ENCODE results near the gene PDE6H. TPM values are rescaled to one million over a fixed set of nuclear protein-coding genes. Genes with fewer than 3 reads are reported as not detected.

Gene PDE6H
- total and polyA plus RNA-seq, 10 of the 15 experiments (the other 5 are each of a cell fraction or from before 2014, with no cell fraction given), result 0.16 TPM; not detected in 9

DNA sequence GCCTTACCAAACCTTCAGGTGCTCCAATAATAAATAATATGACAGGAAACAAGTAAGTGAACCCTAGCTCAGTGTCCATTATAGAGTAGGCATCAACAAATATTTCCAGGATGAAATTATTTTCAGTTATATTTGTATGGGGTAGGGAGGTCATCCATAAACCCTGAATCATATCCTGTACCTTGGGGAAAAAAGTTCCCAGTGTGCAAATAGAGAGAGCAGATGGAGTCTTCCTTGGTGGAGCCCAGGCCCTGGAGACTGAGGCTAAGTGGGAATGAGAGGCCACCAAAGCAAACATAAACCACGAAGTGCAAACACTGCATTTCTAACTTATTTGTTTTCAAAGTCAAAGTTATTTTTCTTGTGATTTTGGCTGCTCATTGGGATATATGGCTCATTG is 26.0 kb upstream of the PDE6H start (continued):
- TF ChIP-seq SMAD1 (IDR thresholded peaks at IDR 0.05; ENCODE audit: low read depth, partially characterized antibody), result no peak
- no peak for TF ChIP-seq TCF12 (IDR thresholded peaks at IDR 0.05; ENCODE audit: low read depth, low read length)
- TF ChIP-seq NR2F1 (conservative IDR thresholded peaks at IDR 0.05), result no peak
- no peak for TF ChIP-seq LARP7 (IDR thresholded peaks at IDR 0.05)
- TF ChIP-seq, protein P1, sequence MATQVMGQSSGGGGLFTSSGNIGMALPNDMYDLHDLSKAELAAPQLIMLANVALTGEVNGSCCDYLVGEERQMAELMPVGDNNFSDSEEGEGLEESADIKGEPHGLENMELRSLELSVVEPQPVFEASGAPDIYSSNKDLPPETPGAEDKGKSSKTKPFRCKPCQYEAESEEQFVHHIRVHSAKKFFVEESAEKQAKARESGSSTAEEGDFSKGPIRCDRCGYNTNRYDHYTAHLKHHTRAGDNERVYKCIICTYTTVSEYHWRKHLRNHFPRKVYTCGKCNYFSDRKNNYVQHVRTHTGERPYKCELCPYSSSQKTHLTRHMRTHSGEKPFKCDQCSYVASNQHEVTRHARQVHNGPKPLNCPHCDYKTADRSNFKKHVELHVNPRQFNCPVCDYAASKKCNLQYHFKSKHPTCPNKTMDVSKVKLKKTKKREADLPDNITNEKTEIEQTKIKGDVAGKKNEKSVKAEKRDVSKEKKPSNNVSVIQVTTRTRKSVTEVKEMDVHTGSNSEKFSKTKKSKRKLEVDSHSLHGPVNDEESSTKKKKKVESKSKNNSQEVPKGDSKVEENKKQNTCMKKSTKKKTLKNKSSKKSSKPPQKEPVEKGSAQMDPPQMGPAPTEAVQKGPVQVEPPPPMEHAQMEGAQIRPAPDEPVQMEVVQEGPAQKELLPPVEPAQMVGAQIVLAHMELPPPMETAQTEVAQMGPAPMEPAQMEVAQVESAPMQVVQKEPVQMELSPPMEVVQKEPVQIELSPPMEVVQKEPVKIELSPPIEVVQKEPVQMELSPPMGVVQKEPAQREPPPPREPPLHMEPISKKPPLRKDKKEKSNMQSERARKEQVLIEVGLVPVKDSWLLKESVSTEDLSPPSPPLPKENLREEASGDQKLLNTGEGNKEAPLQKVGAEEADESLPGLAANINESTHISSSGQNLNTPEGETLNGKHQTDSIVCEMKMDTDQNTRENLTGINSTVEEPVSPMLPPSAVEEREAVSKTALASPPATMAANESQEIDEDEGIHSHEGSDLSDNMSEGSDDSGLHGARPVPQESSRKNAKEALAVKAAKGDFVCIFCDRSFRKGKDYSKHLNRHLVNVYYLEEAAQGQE (IDR thresholded peaks at IDR 0.05; ENCODE audit: low read depth, low read length), result no peak

DNA sequence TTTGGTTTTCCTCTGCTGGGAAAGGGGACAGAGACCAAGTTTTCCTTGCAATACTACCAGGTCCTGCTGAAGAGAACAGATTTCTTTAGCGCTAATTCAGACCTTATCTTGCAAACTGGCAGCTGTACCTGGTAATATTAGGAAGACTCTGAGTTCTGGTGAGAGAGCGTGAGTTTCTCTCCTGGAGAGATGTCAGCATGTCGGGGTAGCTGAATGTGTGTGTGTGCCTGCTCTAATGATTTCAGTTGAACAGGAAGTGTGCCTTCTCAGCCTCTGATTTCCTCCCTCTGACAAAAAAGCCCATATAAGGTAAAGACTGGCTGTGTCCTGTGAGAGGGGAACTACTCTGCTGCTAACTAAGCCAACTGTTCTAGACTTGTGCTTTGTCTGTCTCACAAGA is 24.2 kb upstream of the PDE6H start:
- ChIA-PET POLR2A (interaction anchor here (0.6 to 2.7 kb wide), 9 partner anchors 9 to 178 kb away, joined by 3 to 20 read pairs (median 4); partner anchors contain the start of genes ARHGDIB, C12orf60 and WBP11), CTCF (interaction anchor here (0.6 to 2.0 kb wide), 7 partner anchors 9 to 103 kb away, joined by 3 to 6 read pairs (median 5); no protein-coding TSS in a partner anchor), SMC1A (ENCODE audit: uncharacterized antibody, unreplicated experiment) (interaction anchor here (0.6 to 3.4 kb wide), 16 partner anchors 9 to 584 kb away, joined by 3 to 33 read pairs (median 5); partner anchors contain the start of genes ARHGDIB and ERP27), RAD21 (ENCODE audit: unreplicated experiment) (interaction anchor here (0.8 to 3.0 kb wide), 5 partner anchors 9 to 711 kb away, joined by 3 to 24 read pairs (median 6); partner anchors contain the start of gene ARHGDIB)
- Histone ChIP-seq H3K4me1 (ENCODE audit: control insufficient read depth, insufficient read depth, low read length) (peaks cover 46% of the 10 kb centered on the region), H3K9ac (ENCODE audit: control insufficient read depth, insufficient read depth, low read length) (peak overlapping the region; percentile 86), H3K79me2 (ENCODE audit: control insufficient read depth, insufficient read depth, low read length) (peaks cover 72% of the 10 kb centered on the region), H3K4me3 (peak overlapping the region; percentile 57), H3K27ac (ENCODE audit: control insufficient read depth, insufficient read depth) (peak overlapping the region; percentile 100), H3K27me3 (replicated peaks in 1 of 2; ENCODE audit: control insufficient read depth in 2 of 2, insufficient read depth in 2 of 2, low read length in 1 of 2) (no peaks in the 10 kb centered on the region), H3K36me3 (ENCODE audit: control insufficient read depth in 2 of 2, insufficient read depth in 2 of 2, low read length in 1 of 2) (peaks cover 10 to 48% of the 10 kb centered on the region in 2 experiments), H2AFZ (ENCODE audit: control insufficient read depth, low read depth, low read length) (no peak overlapping the region), H3K9me3 (replicated peaks; ENCODE audit: control insufficient read depth, insufficient read depth, low read length) (no peaks in the 10 kb centered on the region), H3K4me2 (ENCODE audit: control insufficient read depth, insufficient read depth) (peak overlapping the region; percentile 85), H4K20me1 (ENCODE audit: control insufficient read depth, insufficient read depth) (no peaks in the 10 kb centered on the region)
- DNase-seq (ENCODE audit: low read depth, low spot score), result peak; percentile 90
- in situ Hi-C loops (cut with MboI) (no loop called here), intact Hi-C loops (cut with micrococcal nuclease; ENCODE audit: unreplicated experiment) (no loop called here)
- peak; percentile 98 for FAIRE-seq
- WGBS (ENCODE audit: insufficient coverage, insufficient replicate concordance, low lambda C conversion rate, missing lambda C conversion rate), result 0% methylated on average over 3 of the region's 3 CpGs
- ATAC-seq, result peak; percentile 84
- BruUV-seq (replicated peaks), result no TSS peak
- TF ChIP-seq EP300 (IDR thresholded peaks at IDR 0.05; ENCODE audit: borderline replicate concordance in 1 of 2, control insufficient read depth in 1 of 2, low read depth in 2 of 2, low read length in 2 of 2) (peak; percentile 16 to 42; a peak in 2 of 4 replicates), IKZF1 (conservative IDR thresholded peaks at IDR 0.05) (peak; percentile 56; the same call in 1 of the 2 replicates), SREBF2 (IDR thresholded peaks at IDR 0.05; ENCODE audit: low read length) (no peak), BCL11A (IDR thresholded peaks at IDR 0.05; ENCODE audit: low read depth, low read length) (peak; percentile 45; the same call in 1 of the 2 replicates), BMI1 (IDR thresholded peaks at IDR 0.05; ENCODE audit: borderline replicate concordance) (no peak), ASH2L (IDR thresholded peaks at IDR 0.05; ENCODE audit: borderline replicate concordance, low read depth) (no peak), SMAD5 (IDR thresholded peaks at IDR 0.05; ENCODE audit: low read depth) (peak; percentile 90), KDM1A (IDR thresholded peaks at IDR 0.05; ENCODE audit: borderline replicate concordance) (no peak)
- TF ChIP-seq, protein P2, sequence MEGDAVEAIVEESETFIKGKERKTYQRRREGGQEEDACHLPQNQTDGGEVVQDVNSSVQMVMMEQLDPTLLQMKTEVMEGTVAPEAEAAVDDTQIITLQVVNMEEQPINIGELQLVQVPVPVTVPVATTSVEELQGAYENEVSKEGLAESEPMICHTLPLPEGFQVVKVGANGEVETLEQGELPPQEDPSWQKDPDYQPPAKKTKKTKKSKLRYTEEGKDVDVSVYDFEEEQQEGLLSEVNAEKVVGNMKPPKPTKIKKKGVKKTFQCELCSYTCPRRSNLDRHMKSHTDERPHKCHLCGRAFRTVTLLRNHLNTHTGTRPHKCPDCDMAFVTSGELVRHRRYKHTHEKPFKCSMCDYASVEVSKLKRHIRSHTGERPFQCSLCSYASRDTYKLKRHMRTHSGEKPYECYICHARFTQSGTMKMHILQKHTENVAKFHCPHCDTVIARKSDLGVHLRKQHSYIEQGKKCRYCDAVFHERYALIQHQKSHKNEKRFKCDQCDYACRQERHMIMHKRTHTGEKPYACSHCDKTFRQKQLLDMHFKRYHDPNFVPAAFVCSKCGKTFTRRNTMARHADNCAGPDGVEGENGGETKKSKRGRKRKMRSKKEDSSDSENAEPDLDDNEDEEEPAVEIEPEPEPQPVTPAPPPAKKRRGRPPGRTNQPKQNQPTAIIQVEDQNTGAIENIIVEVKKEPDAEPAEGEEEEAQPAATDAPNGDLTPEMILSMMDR (IDR thresholded peaks at IDR 0.05 in 2 of 3, conservative IDR thresholded peaks at IDR 0.05 in 1 of 3; ENCODE audit: control insufficient read depth in 2 of 3, extremely low read depth in 1 of 3, insufficient read depth in 1 of 3, low read depth in 3 of 3, low read length in 3 of 3), result no peak
- TF ChIP-seq, protein P3, sequence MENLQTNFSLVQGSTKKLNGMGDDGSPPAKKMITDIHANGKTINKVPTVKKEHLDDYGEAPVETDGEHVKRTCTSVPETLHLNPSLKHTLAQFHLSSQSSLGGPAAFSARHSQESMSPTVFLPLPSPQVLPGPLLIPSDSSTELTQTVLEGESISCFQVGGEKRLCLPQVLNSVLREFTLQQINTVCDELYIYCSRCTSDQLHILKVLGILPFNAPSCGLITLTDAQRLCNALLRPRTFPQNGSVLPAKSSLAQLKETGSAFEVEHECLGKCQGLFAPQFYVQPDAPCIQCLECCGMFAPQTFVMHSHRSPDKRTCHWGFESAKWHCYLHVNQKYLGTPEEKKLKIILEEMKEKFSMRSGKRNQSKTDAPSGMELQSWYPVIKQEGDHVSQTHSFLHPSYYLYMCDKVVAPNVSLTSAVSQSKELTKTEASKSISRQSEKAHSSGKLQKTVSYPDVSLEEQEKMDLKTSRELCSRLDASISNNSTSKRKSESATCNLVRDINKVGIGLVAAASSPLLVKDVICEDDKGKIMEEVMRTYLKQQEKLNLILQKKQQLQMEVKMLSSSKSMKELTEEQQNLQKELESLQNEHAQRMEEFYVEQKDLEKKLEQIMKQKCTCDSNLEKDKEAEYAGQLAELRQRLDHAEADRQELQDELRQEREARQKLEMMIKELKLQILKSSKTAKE (IDR thresholded peaks at IDR 0.05; ENCODE audit: low read depth, poor library complexity, severe bottlenecking), result peak; percentile 52
